ENCODE data around the gene SWAP70.
A peak's percentile ranks its signal among the peaks of the same experiment; 100 is the strongest.

The SWAP70 gene

GRCh38 chr11:9755561-9756185 is 91.8 kb downstream of the SWAP70 start:
- DNase-seq = no peak

GRCh38 chr11:9756461-9756860 is 92.6 kb downstream of the SWAP70 start:
- no peak for DNase-seq

GRCh38 chr11:9756878-9757277 is 93.0 kb downstream of the SWAP70 start:
- no peak for DNase-seq

GRCh38 chr11:9757809-9758636 is 94.1 kb downstream of the SWAP70 start:
- DNase-seq = peak; percentile 94

GRCh38 chr11:9758637-9759518 is 95.0 kb downstream of the SWAP70 start:
- DNase-seq = peak; percentile 62

GRCh38 chr11:9759519-9760192 is 95.8 kb downstream of the SWAP70 start:
- peak; percentile 95 for DNase-seq

- DNase-seq = no peak
Observed at GRCh38 chr11:9760193-9760575, 96.3 kb downstream of the SWAP70 start.

GRCh38 chr11:9761441-9761945 is 97.6 kb downstream of the SWAP70 start:
- no peak for DNase-seq

GRCh38 chr11:9762531-9762930 is 98.7 kb downstream of the SWAP70 start:
- no peak for DNase-seq

- no peak for DNase-seq
Observed at GRCh38 chr11:9763301-9763700, 99.4 kb downstream of the SWAP70 start.

- DNase-seq = no peak
Observed at GRCh38 chr11:9765320-9766101, 101.6 kb downstream of the SWAP70 start.

GRCh38 chr11:9769621-9770020 is 105.7 kb downstream of the SWAP70 start:
- DNase-seq = no peak

- no peak for DNase-seq
Observed at GRCh38 chr11:9771071-9771511, 107.2 kb downstream of the SWAP70 start.

GRCh38 chr11:9772218-9772617 is 108.3 kb downstream of the SWAP70 start:
- no peak for DNase-seq

- no peak for DNase-seq
Observed at GRCh38 chr11:9773524-9773923, 109.6 kb downstream of the SWAP70 start.

GRCh38 chr11:9774109-9774508 is 110.2 kb downstream of the SWAP70 start:
- no peak for DNase-seq

- no peak for DNase-seq
Observed at GRCh38 chr11:9774591-9775397, 110.9 kb downstream of the SWAP70 start.

- no peak for DNase-seq
Observed at GRCh38 chr11:9775398-9775779, 111.5 kb downstream of the SWAP70 start.

GRCh38 chr11:9776203-9776602 is 112.3 kb downstream of the SWAP70 start:
- no peak for DNase-seq

GRCh38 chr11:9777066-9777465 is 113.2 kb downstream of the SWAP70 start:
- DNase-seq = no peak

GRCh38 chr11:9777525-9777924 is 113.6 kb downstream of the SWAP70 start:
- DNase-seq = no peak

All from activated naive CD4-positive, alpha-beta T cell treated with Interleukin-2 at 50 U/mL for 16 hours (primary cell).